IMR-90 (cell line): ENCODE measurements around the gene ASMTL. TPM values are rescaled to one million over a fixed set of nuclear protein-coding genes. Genes with fewer than 3 reads are reported as not detected.

Experiments used
- ATAC-seq: fragments of 200-7000 bp; cut with Tn5 transposase; 2 replicates; pipeline ENCODE4 v1.9.1; 2020; ENCODE audit warnings: low read depth, mild to moderate bottlenecking, moderate library complexity
- BruUV-seq: library from RNA; stranded (reverse); fragments of 400-500 nt; replicated peaks from 2 replicates; lab custom pipeline; 2021; lab: Mats Ljungman, UMichigan
- CTCF ChIA-PET: fragments of 300-600 bp; formaldehyde crosslinking; extraction: SDS; loops from one replicate; lab custom pipeline; 2021; ENCODE audit warnings: antibody characterized with exemption; lab: Yijun Ruan, JAX
- POLR2A ChIA-PET: fragments of 300-600 bp; sonication (Branson Sonifier 250); formaldehyde crosslinking; loops from one replicate; lab custom pipeline; 2022; ENCODE audit warnings: antibody characterized with exemption; ENCODE audit not compliant: unreplicated experiment; lab: Charles Lee
- DNase-seq: peaks from one replicate; pipeline ENCODE4 v3.0.0; 2013
- H2AFZ ChIP-seq: replicated peaks from 2 replicates; pipeline ENCODE3; 2013; ENCODE audit warnings: low read length, mild to moderate bottlenecking; ENCODE audit not compliant: poor library complexity
- H2AK5ac ChIP-seq: 2 replicates; pipeline ENCODE4 v1.6.1; 2013; ENCODE audit warnings: low read depth, low read length, inconsistent platforms
- H2AK9ac ChIP-seq: replicated peaks from 2 replicates; pipeline ENCODE3; 2013; ENCODE audit warnings: mild to moderate bottlenecking, low read depth, low read length, moderate library complexity; ENCODE audit not compliant: poor library complexity
- H2BK120ac ChIP-seq: 2 replicates; pipeline ENCODE4 v1.6.1; 2013; ENCODE audit warnings: low read depth, low read length, inconsistent platforms
- H2BK15ac ChIP-seq: 3 replicates; pipeline ENCODE4 v1.6.1; 2013; ENCODE audit warnings: low read depth, low read length, inconsistent platforms
- H2BK20ac ChIP-seq: 2 replicates; pipeline ENCODE4 v1.6.1; 2013; ENCODE audit warnings: low read depth, mild to moderate bottlenecking, inconsistent platforms, low read length, moderate library complexity
- H2BK5ac ChIP-seq: 2 replicates; pipeline ENCODE4 v1.6.1; 2013; ENCODE audit warnings: mild to moderate bottlenecking, low read depth, low read length, inconsistent platforms; ENCODE audit not compliant: poor library complexity, severe bottlenecking
- H3K14ac ChIP-seq: replicated peaks from 2 replicates; pipeline ENCODE4 v1.6.1; 2013; ENCODE audit warnings: low read depth, low read length, inconsistent platforms
- H3K18ac ChIP-seq: 2 replicates; pipeline ENCODE4 v1.6.1; 2013; ENCODE audit warnings: low read depth, low read length, control low read depth
- H3K23ac ChIP-seq: 2 replicates; pipeline ENCODE4 v1.6.1; 2013; ENCODE audit warnings: low read depth, low read length, inconsistent platforms
- H3K27ac ChIP-seq: 2 replicates; pipeline ENCODE4 v1.5.1; 2013; ENCODE audit warnings: mild to moderate bottlenecking, control low read depth, low read length; ENCODE audit not compliant: insufficient read depth
- H3K27me3 ChIP-seq: 2 replicates; pipeline ENCODE4 v1.6.1; 2013; ENCODE audit warnings: low read length; ENCODE audit not compliant: control insufficient read depth, insufficient read depth
- H3K36me3 ChIP-seq: 2 replicates; pipeline ENCODE4 v1.6.1; 2013; ENCODE audit warnings: low read length, mixed read lengths; ENCODE audit not compliant: control insufficient read depth, insufficient read depth
- H3K4ac ChIP-seq: 2 replicates; pipeline ENCODE4 v1.6.1; 2013; ENCODE audit warnings: low read depth, low read length, inconsistent platforms
- H3K4me1 ChIP-seq: 2 replicates; pipeline ENCODE4 v1.6.1; 2013; ENCODE audit warnings: low read length, mixed read lengths; ENCODE audit not compliant: control insufficient read depth, insufficient read depth
- H3K4me2 ChIP-seq: 2 replicates; pipeline ENCODE4 v1.6.1; 2013; ENCODE audit warnings: low read depth, mild to moderate bottlenecking, control low read depth, low read length, moderate library complexity
- H3K4me3 ChIP-seq: 2 replicates; pipeline ENCODE4 v1.5.1; 2013; ENCODE audit warnings: low read depth, mild to moderate bottlenecking, control low read depth, low read length, moderate library complexity; ENCODE audit not compliant: insufficient read depth
- H3K56ac ChIP-seq: 2 replicates; pipeline ENCODE4 v1.6.1; 2013; ENCODE audit warnings: low read length, inconsistent platforms; ENCODE audit not compliant: insufficient read depth; ENCODE audit errors: extremely low read depth
- H3K79me1 ChIP-seq, 2 experiments: 2 replicates each; pipeline ENCODE4 v1.6.1; 2013; ENCODE audit warnings: low read length in 2 of 2, inconsistent platforms in 1 of 2, low read depth in 1 of 2
- H3K9ac ChIP-seq: 2 replicates; pipeline ENCODE4 v1.6.1; 2013; ENCODE audit warnings: low read depth, low read length, control low read depth
- H3K9me1 ChIP-seq: 2 replicates; pipeline ENCODE4 v1.6.1; 2013; ENCODE audit warnings: low read length, inconsistent platforms; ENCODE audit not compliant: insufficient read depth
- H3K9me3 ChIP-seq: 2 replicates; pipeline ENCODE4 v1.6.1; 2013; ENCODE audit warnings: low read length; ENCODE audit not compliant: control insufficient read depth, insufficient read depth
- H4K20me1 ChIP-seq: 2 replicates; pipeline ENCODE4 v1.6.1; 2013; ENCODE audit warnings: low read length, inconsistent platforms; ENCODE audit not compliant: insufficient read depth
- H4K5ac ChIP-seq: 2 replicates; pipeline ENCODE4 v1.6.1; 2013; ENCODE audit warnings: mild to moderate bottlenecking, low read depth, low read length, control low read depth
- H4K8ac ChIP-seq, 2 experiments: 2 replicates each; pipeline ENCODE4 v1.6.1; 2013; ENCODE audit warnings: low read depth in 2 of 2, low read length in 2 of 2, control low read depth in 1 of 2, inconsistent platforms in 1 of 2
- H4K91ac ChIP-seq: 2 replicates; pipeline ENCODE4 v1.6.1; 2013; ENCODE audit warnings: low read depth, low read length, inconsistent platforms; ENCODE audit not compliant: insufficient read depth
- BHLHE40 ChIP-seq: fragments of 150-350 bp; IDR thresholded peaks from 2 replicates; pipeline ENCODE4 v1.6.1; 2016; ENCODE audit warnings: mild to moderate bottlenecking, low read depth, low read length
- CEBPB ChIP-seq: IDR thresholded peaks from 2 replicates; pipeline ENCODE4 v1.6.1; 2012; ENCODE audit warnings: low read depth, low read length, improper control_type of control experiment
- CHD1 ChIP-seq: IDR thresholded peaks from 2 replicates; pipeline ENCODE4 v1.6.1; 2012; ENCODE audit warnings: low read depth, low read length, improper control_type of control experiment
- CTCF ChIP-seq: conservative IDR thresholded peaks from 2 replicates; pipeline ENCODE4 v1.5.1; 2012; ENCODE audit warnings: mild to moderate bottlenecking, low read depth, low read length, improper control_type of control experiment
- FOS ChIP-seq: fragments of 150-350 bp; IDR thresholded peaks from 2 replicates; pipeline ENCODE4 v1.6.1; 2016; ENCODE audit warnings: low read depth, low read length
- MAFK ChIP-seq: IDR thresholded peaks from 2 replicates; pipeline ENCODE4 v1.6.1; 2012; ENCODE audit warnings: low read depth, low read length, improper control_type of control experiment
- MAZ ChIP-seq: IDR thresholded peaks from 2 replicates; pipeline ENCODE4 v1.6.1; 2012; ENCODE audit warnings: low read depth, mild to moderate bottlenecking, low read length, improper control_type of control experiment, moderate library complexity, borderline replicate concordance
- MXI1 ChIP-seq: IDR thresholded peaks from 2 replicates; pipeline ENCODE4 v1.6.1; 2012; ENCODE audit warnings: low read depth, mild to moderate bottlenecking, low read length, moderate library complexity, borderline replicate concordance
- NFE2L2 ChIP-seq: fragments of 150-350 bp; IDR thresholded peaks from 2 replicates; pipeline ENCODE4 v1.6.1; 2016; ENCODE audit warnings: low read depth, mild to moderate bottlenecking, low read length
- POLR2A ChIP-seq: IDR thresholded peaks from 2 replicates; pipeline ENCODE4 v1.6.1; 2012; ENCODE audit warnings: mild to moderate bottlenecking, low read depth, low read length
- RAD21 ChIP-seq: IDR thresholded peaks from 2 replicates; pipeline ENCODE4 v1.6.1; 2012; ENCODE audit warnings: low read length, improper control_type of control experiment
- RCOR1 ChIP-seq: IDR thresholded peaks from 2 replicates; pipeline ENCODE4 v1.6.1; 2012; ENCODE audit warnings: mild to moderate bottlenecking, low read length, improper control_type of control experiment; ENCODE audit not compliant: insufficient replicate concordance
- RFX5 ChIP-seq: IDR thresholded peaks from 2 replicates; pipeline ENCODE4 v1.8.0; 2012; ENCODE audit warnings: low read depth, mild to moderate bottlenecking, low read length, moderate library complexity
- SMC3 ChIP-seq: fragments of 150-350 bp; IDR thresholded peaks from 2 replicates; pipeline ENCODE4 v1.6.1; 2016; ENCODE audit warnings: low read depth, mild to moderate bottlenecking, antibody characterized with exemption, low read length, moderate library complexity
- USF2 ChIP-seq: fragments of 150-350 bp; IDR thresholded peaks from 2 replicates; pipeline ENCODE4 v1.6.1; 2017; ENCODE audit warnings: mild to moderate bottlenecking, antibody characterized with exemption, low read length, low read depth
- WGBS, 2 experiments: methylation state at CpG; one replicate each; pipeline versions ENCODE4 v1.1.5 to v1.1.7; 2013; ENCODE audit warnings: missing lambda C conversion rate in 2 of 2; ENCODE audit not compliant: insufficient read length in 1 of 2; ENCODE audit errors: extremely low coverage in 2 of 2; 5-methylcytosine and 5-hydroxymethylcytosine counted together
- dilution Hi-C: fragments of 300-500 bp; cut with HindIII; formaldehyde crosslinking; loops from one replicate; pipeline ENCODE4 v1.14.3; 2018; ENCODE audit warnings: low sequenced_read_pairs; ENCODE audit not compliant: unreplicated experiment
- in situ Hi-C: fragments of 300-500 bp; cut with MboI; formaldehyde crosslinking; loops from 3 replicates; pipeline ENCODE4 v1.14.3; 2019; ENCODE audit warnings: low sequenced_read_pairs, inconsistent platforms, mixed read lengths
- intact Hi-C: fragments of 100-400 bp; cut with micrococcal nuclease; formaldehyde crosslinking; loops from 2 replicates; pipeline ENCODE4 v1.10.0; 2022
- polyA plus RNA-seq, 3 experiments: library from polyadenylated mRNA; depleted of rRNA; stranded (reverse); fragments of >200 nt; gene quantifications; 2 replicates each; pipeline ENCODE4 v1.2.3, GENCODE V29; 2012; ENCODE audit warnings: low replicate concordance in 1 of 3
- total RNA-seq: library from RNA; depleted of rRNA; stranded (reverse); fragments of >200 nt; gene quantifications from 2 replicates; pipeline ENCODE4 v1.2.3, GENCODE V29; 2012
- TF ChIP-seq, protein P1 (sequence below): fragments of 150-350 bp; IDR thresholded peaks from 2 replicates; pipeline ENCODE4 v1.6.1; 2016; ENCODE audit warnings: low read depth, mild to moderate bottlenecking, low read length, moderate library complexity, borderline replicate concordance

ASMTL gene
- total and polyA plus RNA-seq, 2 of the 4 experiments (the other 2 are of a cell fraction): 13.4 to 33.4 TPM

GRCh38 chrX:1395646-1396216 is 57.0 kb downstream of the ASMTL start:
- no TSS peak for BruUV-seq
- in situ Hi-C loops: no loop called here
- no peak overlapping the region for H3K14ac ChIP-seq

More at GRCh38 chrX:1395646-1396216, 57.0 kb downstream of the ASMTL start:
- ATAC-seq (no peak), DNase-seq (no peak)
- no peak overlapping the region for H3K27ac ChIP-seq
- H2BK5ac ChIP-seq: no peak overlapping the region
- no peak overlapping the region for H4K91ac ChIP-seq
- no peaks in the 10 kb centered on the region for H3K27me3 ChIP-seq
- no peak overlapping the region for H3K4me2 ChIP-seq
- no peak overlapping the region for H3K18ac ChIP-seq
- TF ChIP-seq MAFK (no peak), USF2 (no peak), BHLHE40 (no peak), SMC3 (no peak), MAZ (no peak), CHD1 (no peak), POLR2A (no peak), RAD21 (no peak), NFE2L2 (no peak), RCOR1 (no peak), CTCF (no peak), RFX5 (no peak), FOS (no peak), CEBPB (no peak), MXI1 (no peak)
- TF ChIP-seq, protein P1, sequence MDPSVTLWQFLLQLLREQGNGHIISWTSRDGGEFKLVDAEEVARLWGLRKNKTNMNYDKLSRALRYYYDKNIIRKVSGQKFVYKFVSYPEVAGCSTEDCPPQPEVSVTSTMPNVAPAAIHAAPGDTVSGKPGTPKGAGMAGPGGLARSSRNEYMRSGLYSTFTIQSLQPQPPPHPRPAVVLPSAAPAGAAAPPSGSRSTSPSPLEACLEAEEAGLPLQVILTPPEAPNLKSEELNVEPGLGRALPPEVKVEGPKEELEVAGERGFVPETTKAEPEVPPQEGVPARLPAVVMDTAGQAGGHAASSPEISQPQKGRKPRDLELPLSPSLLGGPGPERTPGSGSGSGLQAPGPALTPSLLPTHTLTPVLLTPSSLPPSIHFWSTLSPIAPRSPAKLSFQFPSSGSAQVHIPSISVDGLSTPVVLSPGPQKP: no peak
- H2AK5ac ChIP-seq: no peak overlapping the region
- H4K8ac ChIP-seq: no peak overlapping the region
- H3K4me3 ChIP-seq: no peak overlapping the region
- H3K56ac ChIP-seq: no peak overlapping the region
- WGBS, 2 experiments: 100% methylated on average over 5 of the region's 5 CpGs; no CpG with 5 or more reads in 1 of the 2 experiments
- no peak overlapping the region for H2BK20ac ChIP-seq
- dilution Hi-C loops: no loop called here
- peaks cover 11% of the 10 kb centered on the region for H4K20me1 ChIP-seq
- POLR2A ChIA-PET: no interaction called here
- CTCF ChIA-PET: no interaction called here
- no peak overlapping the region for H2BK15ac ChIP-seq
- H3K4ac ChIP-seq: no peak overlapping the region
- no peak overlapping the region for H2AFZ ChIP-seq
- H3K23ac ChIP-seq: no peak overlapping the region
- no peaks in the 10 kb centered on the region for H3K9me1 ChIP-seq
- H4K5ac ChIP-seq: no peak overlapping the region
- H3K9ac ChIP-seq: no peak overlapping the region
- intact Hi-C loops: loop anchor here (10.0 kb wide), 1 partner anchor 49 kb away; no protein-coding TSS in a partner anchor
- no peak overlapping the region for H2BK120ac ChIP-seq
- H3K36me3 ChIP-seq: peaks cover 7% of the 10 kb centered on the region
- no peaks in the 10 kb centered on the region for H3K9me3 ChIP-seq
- H3K4me1 ChIP-seq: no peaks in the 10 kb centered on the region; the same call in 1 of the 2 replicates
- H3K79me1 ChIP-seq: peaks cover 10 to 21% of the 10 kb centered on the region in 2 experiments; a peak in 3 of 4 replicates
- H2AK9ac ChIP-seq: no peak overlapping the region
